HepG2 (cell line): Measurements from ENCODE around the gene AMZ1. TPM values are rescaled to one million over a fixed set of nuclear protein-coding genes. Genes with fewer than 3 reads are reported as not detected.

Source experiments
- ATAC-seq: fragments of 200-7000 bp; cut with Tn5 transposase; 3 replicates; pipeline ENCODE4 v1.9.1; 2020; ENCODE audit warnings: mild to moderate bottlenecking, moderate library complexity
- BruUV-seq: library from RNA; stranded (reverse); fragments of 400-500 nt; replicated peaks from 2 replicates; lab custom pipeline; 2021; lab: Mats Ljungman, UMichigan
- CTCF ChIA-PET: fragments of 300-600 bp; formaldehyde crosslinking; extraction: SDS; loops from one replicate; lab custom pipeline; 2021; ENCODE audit warnings: low total read pairs, inconsistent platforms, low intra/inter-chr PET ratio; lab: Yijun Ruan, JAX
- POLR2A ChIA-PET: fragments of 350-600 bp; sonication (Branson Sonifier 250); formaldehyde crosslinking; loops from one replicate; lab custom pipeline; 2020; ENCODE audit warnings: antibody characterized with exemption, inconsistent platforms; lab: Yijun Ruan, JAX
- DNase-seq: peaks from one replicate; pipeline ENCODE4 v3.0.0-alpha.2; 2015; ENCODE audit warnings: low spot score
- FAIRE-seq: peaks from 3 replicates; lab custom pipeline; 2011; peaks lifted over from hg19 to GRCh38; lab: Jason Lieb, UNC
- H2AFZ ChIP-seq: one replicate; pipeline ENCODE4 v1.6.1; 2011; ENCODE audit warnings: low read length, inconsistent platforms
- H3K27ac ChIP-seq: fragments of 300-600 bp; 3 replicates; pipeline ENCODE4 v1.8.0; 2011; ENCODE audit warnings: mixed run types, mild to moderate bottlenecking, mixed read lengths, low read length, inconsistent platforms; ENCODE audit not compliant: insufficient read depth; ENCODE audit errors: extremely low read length
- H3K27me3 ChIP-seq, 2 experiments: fragments of 200-600 bp in 1 of 2; 2 replicates in 1 of 2; 3 replicates in 1 of 2; pipeline versions ENCODE4 v1.6.0 to v1.8.0; 2011; ENCODE audit warnings: low read length in 2 of 2, mild to moderate bottlenecking in 2 of 2, moderate library complexity in 2 of 2, inconsistent platforms in 1 of 2; ENCODE audit not compliant: insufficient read depth in 2 of 2, control insufficient read depth in 1 of 2
- H3K36me3 ChIP-seq, 2 experiments: fragments of 200-600 bp in 1 of 2; replicated peaks in 1 of 2; 2 replicates in 1 of 2; 3 replicates in 1 of 2; pipeline versions ENCODE4 v1.5.1 to v1.8.0; 2011; ENCODE audit warnings: low read length in 2 of 2, inconsistent platforms in 1 of 2; ENCODE audit not compliant: insufficient read depth in 2 of 2, control insufficient read depth in 1 of 2
- H3K4me1 ChIP-seq: 2 replicates; pipeline ENCODE4 v1.5.1; 2012; ENCODE audit warnings: low read length, inconsistent platforms; ENCODE audit not compliant: insufficient read depth
- H3K4me2 ChIP-seq: 2 replicates; pipeline ENCODE4 v1.6.0; 2011; ENCODE audit warnings: low read depth, low read length, inconsistent platforms
- H3K4me3 ChIP-seq, 3 experiments: fragments of 200-600 bp in 1 of 3; sonication (generic), shearing (Covaris generic) in 1 of 3; replicated peaks in 1 of 3; 2 replicates each; pipeline ENCODE4 v1.5.1; 2011 to 2016; ENCODE audit warnings: low read length in 3 of 3, inconsistent platforms in 2 of 3, low read depth in 2 of 3, mild to moderate bottlenecking in 2 of 3, control low read depth in 1 of 3, mixed read lengths in 1 of 3; ENCODE audit not compliant: insufficient read depth in 1 of 3
- H3K79me2 ChIP-seq: one replicate; pipeline ENCODE4 v1.6.1; 2011; ENCODE audit warnings: low read length, inconsistent platforms; ENCODE audit not compliant: insufficient read depth
- H3K9ac ChIP-seq: 2 replicates; pipeline ENCODE4 v1.6.0; 2011; ENCODE audit warnings: mild to moderate bottlenecking, low read depth, low read length, inconsistent platforms; ENCODE audit not compliant: insufficient read depth
- H3K9me3 ChIP-seq: 2 replicates; pipeline ENCODE4 v1.5.1; 2012; ENCODE audit warnings: mild to moderate bottlenecking, low read length
- H4K20me1 ChIP-seq: 2 replicates; pipeline ENCODE4 v1.6.0; 2011; ENCODE audit warnings: inconsistent platforms, mild to moderate bottlenecking, low read length, moderate library complexity; ENCODE audit not compliant: insufficient read depth
- ADNP ChIP-seq: sonication (generic); formaldehyde crosslinking; IDR thresholded peaks from 2 replicates; pipeline ENCODE4 v1.4.0; 2020; ENCODE audit warnings: missing genetic modification reagents
- AKAP8 ChIP-seq: sonication (generic); formaldehyde crosslinking; IDR thresholded peaks from 2 replicates; pipeline ENCODE4 v1.5.1; 2020; ENCODE audit warnings: mild to moderate bottlenecking, missing genetic modification reagents
- ATM ChIP-seq: fragments of 450-650 bp; IDR thresholded peaks from 2 replicates; pipeline ENCODE4 v1.7.1; 2017; ENCODE audit warnings: mild to moderate bottlenecking, borderline replicate concordance
- CHD4 ChIP-seq: fragments of 200-600 bp; sonication (generic); IDR thresholded peaks from 2 replicates; pipeline ENCODE4 v1.7.0; 2017; ENCODE audit warnings: mild to moderate bottlenecking, low read length, borderline replicate concordance
- JUN ChIP-seq: sonication (generic); formaldehyde crosslinking; IDR thresholded peaks from 2 replicates; pipeline ENCODE4 v1.4.0; 2020; ENCODE audit warnings: mild to moderate bottlenecking, missing genetic modification reagents
- KIAA2018 ChIP-seq: sonication (generic); formaldehyde crosslinking; IDR thresholded peaks from 2 replicates; pipeline ENCODE4 v1.5.0; 2020; ENCODE audit warnings: mild to moderate bottlenecking, missing genetic modification reagents, borderline replicate concordance
- NFIB ChIP-seq: sonication (generic); formaldehyde crosslinking; IDR thresholded peaks from 2 replicates; pipeline ENCODE4 v1.9.0; 2021; ENCODE audit warnings: missing genetic modification reagents, mild to moderate bottlenecking, borderline replicate concordance
- NKX3-1 ChIP-seq: sonication (generic); formaldehyde crosslinking; IDR thresholded peaks from 2 replicates; pipeline ENCODE4 v1.5.0; 2020; ENCODE audit warnings: missing genetic modification reagents
- POGZ ChIP-seq: sonication (generic); formaldehyde crosslinking; IDR thresholded peaks from 2 replicates; pipeline ENCODE4 v1.4.0; 2020; ENCODE audit warnings: mild to moderate bottlenecking, missing genetic modification reagents
- PPARG ChIP-seq: conservative IDR thresholded peaks from 2 replicates; pipeline ENCODE4 v1.6.1; 2016; ENCODE audit warnings: missing biosample characterization, missing genetic modification reagents
- PRDM4 ChIP-seq: sonication (generic); formaldehyde crosslinking; IDR thresholded peaks from 2 replicates; pipeline ENCODE4 v1.9.0; 2021; ENCODE audit warnings: missing genetic modification reagents, borderline replicate concordance
- TBL1XR1 ChIP-seq: fragments of 150-350 bp; IDR thresholded peaks from 2 replicates; pipeline ENCODE4 v1.6.1; 2014; ENCODE audit warnings: borderline replicate concordance, low read length; ENCODE audit not compliant: partially characterized antibody
- ZNF350 ChIP-seq: sonication (generic); formaldehyde crosslinking; IDR thresholded peaks from 2 replicates; pipeline ENCODE4 v1.4.0; 2020; ENCODE audit warnings: mild to moderate bottlenecking, low read depth, missing genetic modification reagents, borderline replicate concordance
- WGBS: methylation state at CpG from one replicate; pipeline ENCODE4 v1.1.6; 2017; ENCODE audit warnings: low lambda C conversion rate; 5-methylcytosine and 5-hydroxymethylcytosine counted together
- in situ Hi-C: cut with HindIII; loops from 2 replicates; pipeline ENCODE4 v1.10.0; 2017; ENCODE audit warnings: low pct_unique_long_range_greater_than_20kb; ENCODE audit not compliant: extremely low pct_ligation_motif_present
- intact Hi-C: fragments of 100-400 bp; cut with micrococcal nuclease; formaldehyde crosslinking; loops from one replicate; pipeline ENCODE4 v1.10.0; 2022; ENCODE audit not compliant: unreplicated experiment
- polyA plus RNA-seq, 8 experiments: library from polyadenylated mRNA; depleted of rRNA in 3 of 8; stranded (reverse) in 7 of 8; unstranded in 1 of 8; fragments of >200 nt; fragmentation: Illumina TruSeq in 4 of 8; extraction: Trizol in 4 of 8; gene quantifications; 2 replicates each; pipeline versions ENCODE4 v1.2.1 to v1.2.3, GENCODE V29; 2011 to 2016; ENCODE audit warnings: low read depth in 4 of 8, missing spikeins in 1 of 8, mixed read lengths in 1 of 8; ENCODE audit not compliant: insufficient read depth in 1 of 8
- total RNA-seq, 5 experiments: library from RNA; depleted of rRNA; stranded (reverse); fragments of >200 nt; fragmentation: Illumina TruSeq; extraction: Trizol; gene quantifications; 2 replicates each; pipeline ENCODE4 v1.2.3, GENCODE V29; 2016; ENCODE audit warnings: low read depth in 1 of 5

Gene AMZ1
- total and polyA plus RNA-seq, 2 of the 13 experiments (the other 11 are each of a cell fraction or from before 2014, with no cell fraction given): 0.03 TPM; not detected in 1

GRCh38 chr7:2666155-2666554 is 21.8 kb upstream of the AMZ1 start:
- ATAC-seq: no peak
- Histone ChIP-seq H3K4me1 (peaks cover 53% of the 10 kb centered on the region), H3K4me3 (no peak overlapping the region), H3K4me2 (peak overlapping the region; percentile 27; the same call in 1 of the 2 replicates), H3K9ac (no peak overlapping the region), H3K79me2 (no peaks in the 10 kb centered on the region), H3K9me3 (no peaks in the 10 kb centered on the region), H2AFZ (no peak overlapping the region), H4K20me1 (no peaks in the 10 kb centered on the region), H3K27me3 (peaks cover 3 to 23% of the 10 kb centered on the region in 2 experiments; a peak in 4 of 5 replicates), H3K27ac (no peak overlapping the region), H3K36me3 (peaks cover 0 to 3% of the 10 kb centered on the region in 2 experiments; a peak in 2 of 5 replicates)
- FAIRE-seq: no peak
- DNase-seq: no peak
- in situ Hi-C loops (loop anchor here (5.0 kb wide), 2 partner anchors 41 to 99 kb away; no protein-coding TSS in a partner anchor), intact Hi-C loops (loop anchor here (5.0 kb wide), 1 partner anchor 99 kb away; no protein-coding TSS in a partner anchor)
- ChIA-PET CTCF (no interaction called here), POLR2A (interaction anchor here (0.6 kb wide), 1 partner anchor 149 kb away, joined by 3 read pairs; no protein-coding TSS in a partner anchor)
- 20% methylated on average over 1 of the region's 6 CpGs for WGBS
- BruUV-seq: no TSS peak
- TF ChIP-seq AKAP8 (CRISPR knock-in tag): no peak
- no peak for TF ChIP-seq NFIB (CRISPR knock-in tag)
- no peak for TF ChIP-seq ADNP (CRISPR knock-in tag)
- no peak for TF ChIP-seq PRDM4 (CRISPR knock-in tag)
- no peak for TF ChIP-seq ATM
- no peak for TF ChIP-seq KIAA2018
- no peak for TF ChIP-seq POGZ (CRISPR knock-in tag)
- no peak for TF ChIP-seq NKX3-1 (CRISPR knock-in tag)
- no peak for TF ChIP-seq CHD4
- no peak for TF ChIP-seq JUN (CRISPR knock-in tag)
- no peak for TF ChIP-seq ZNF350 (CRISPR knock-in tag)
- no peak for TF ChIP-seq TBL1XR1
- no peak for TF ChIP-seq PPARG
